Stimulated activated CD4-positive, alpha-beta T cell treated with anti-CD3 and anti-CD28 coated beads, Interleukin-4, amount 100 ng/mL, for 1 hour (primary cell): ENCODE measurements around the gene ADD2.
"Not testable (repeated sequence)": the region's sequence is repeated elsewhere in the genome, so short reads cannot be mapped to it uniquely, and the experiment has no call there.

Experiments
- DNase-seq: peaks from one replicate; pipeline ENCODE4 v3.0.0-alpha.2; 2020

ADD2 gene

DNA sequence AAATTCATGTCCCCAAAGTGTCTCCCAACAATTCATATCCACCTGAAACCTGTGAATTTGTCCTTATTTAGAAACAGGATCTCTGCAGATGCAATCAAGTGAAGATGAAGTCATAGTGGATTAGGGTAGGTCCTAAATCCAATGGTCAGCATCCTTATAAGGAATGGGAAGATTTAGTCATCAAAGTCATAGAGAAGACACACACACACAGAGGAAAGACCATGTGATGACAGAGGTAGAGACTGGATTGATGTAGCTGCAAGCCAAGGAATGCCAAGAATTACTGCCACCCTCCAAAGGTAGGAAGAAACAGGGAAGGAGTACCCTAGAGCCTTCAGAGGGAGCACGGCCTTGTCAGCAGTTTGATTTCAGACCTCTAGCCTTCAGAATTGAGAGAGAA, 17.7 kb downstream of the ADD2 start:
- DNase-seq, result no peak

DNA sequence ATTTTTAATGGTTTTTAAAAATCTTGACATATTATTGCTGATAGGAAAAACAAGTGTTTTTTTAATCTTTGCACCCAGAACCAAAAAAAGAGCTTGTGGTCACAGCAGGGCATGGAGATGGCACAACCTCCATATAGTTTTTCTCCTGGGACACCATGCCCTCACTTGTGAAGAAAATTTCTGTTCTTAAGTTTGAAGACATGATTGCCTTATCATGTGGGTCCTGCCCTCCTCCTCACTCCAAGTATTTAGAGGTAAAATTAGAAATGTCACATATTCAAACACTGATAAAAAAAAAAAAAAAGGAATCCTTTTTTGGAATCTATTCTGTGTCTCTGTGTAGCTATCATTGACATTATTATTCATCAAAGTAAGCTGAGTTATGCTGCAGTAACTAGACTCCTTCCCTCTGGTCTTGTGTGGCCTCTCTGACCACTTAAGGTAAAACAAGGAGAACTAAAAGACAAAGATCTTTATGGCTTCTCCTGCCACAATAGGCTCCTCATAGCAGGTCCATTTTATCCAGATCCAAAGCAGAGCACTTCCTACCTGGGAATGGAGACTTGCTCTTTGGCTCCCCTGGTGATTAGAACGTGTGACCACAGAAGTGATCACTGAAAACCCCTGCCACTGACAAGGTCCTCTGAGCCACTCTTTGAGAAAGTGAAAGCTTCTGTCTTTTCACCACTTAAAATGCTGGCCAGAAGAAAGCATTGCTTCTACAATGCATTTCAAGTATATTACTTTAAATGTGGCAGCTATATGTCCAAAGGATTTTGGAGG, 19.8 kb downstream of the ADD2 start:
- DNase-seq, result no peak

GRCh38 chr2:70747284-70747683, 20.7 kb downstream of the ADD2 start:
- DNase-seq, result no peak

DNA sequence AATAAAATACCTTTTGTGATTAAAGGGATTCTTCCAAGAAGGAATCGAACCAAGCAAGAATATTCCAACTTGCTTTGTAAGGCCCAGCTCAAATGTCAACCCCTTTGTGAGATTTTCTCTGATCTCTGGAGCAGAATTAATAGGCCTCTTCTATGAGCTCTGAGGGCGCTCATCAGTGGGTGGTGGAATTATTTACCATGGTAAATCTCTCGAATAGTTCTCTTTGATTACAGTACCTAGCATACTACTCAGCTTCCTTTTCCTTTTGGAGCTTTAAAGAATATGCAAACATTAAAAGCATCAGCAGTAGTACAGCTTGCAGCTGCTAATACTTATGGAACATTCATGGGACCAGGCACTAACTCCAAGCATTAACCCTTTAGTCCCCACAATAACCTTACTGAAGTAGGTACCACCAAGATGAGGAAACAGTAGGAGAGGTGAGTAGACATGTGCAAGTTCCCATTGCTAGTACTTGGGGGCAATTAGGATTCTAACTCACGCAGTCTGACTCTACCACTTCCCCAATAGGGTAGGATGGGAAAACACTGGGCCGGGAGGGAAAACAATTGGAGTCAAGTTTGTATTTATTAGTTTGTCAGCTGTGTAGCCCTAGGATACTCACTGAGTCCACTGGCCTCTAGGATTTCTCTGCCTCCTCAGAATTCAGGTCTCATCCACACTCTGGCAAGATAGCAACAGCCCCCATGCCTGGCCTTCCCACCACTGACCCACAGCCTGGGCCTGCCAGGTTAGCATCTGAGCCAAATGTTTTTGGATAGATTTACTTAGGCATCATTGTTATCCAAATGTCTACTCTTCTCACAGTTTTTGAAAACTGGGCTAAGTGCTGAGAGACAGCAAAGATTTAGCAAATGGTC, 21.7 kb downstream of the ADD2 start:
- DNase-seq, result no peak

DNA sequence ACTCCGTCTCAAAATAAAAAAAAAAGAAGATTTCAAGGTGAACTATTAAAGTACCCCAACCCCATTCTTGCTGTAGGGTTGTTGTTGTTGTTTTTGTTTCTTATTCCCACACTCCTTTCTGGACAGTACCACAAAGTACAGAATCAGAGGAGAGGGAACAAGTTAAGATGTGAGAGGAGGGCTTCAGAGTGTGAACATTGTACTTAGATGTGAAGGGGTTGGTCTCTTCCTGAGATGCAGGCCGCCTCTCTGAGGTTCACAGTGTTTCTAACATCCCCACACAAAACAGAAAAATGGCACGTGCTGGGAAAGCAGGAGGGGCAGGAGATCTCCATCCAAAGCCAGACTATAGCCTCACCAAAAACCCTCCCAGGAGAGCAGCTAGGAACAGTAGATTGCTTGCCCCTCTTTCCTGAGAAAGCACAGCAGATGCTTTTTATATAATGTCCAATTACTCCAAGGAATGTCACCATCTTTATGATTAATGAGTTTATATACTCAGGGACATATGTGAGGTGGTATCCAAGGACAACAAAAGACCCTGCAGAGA, 22.6 kb downstream of the ADD2 start:
- no peak for DNase-seq

GRCh38 chr2:70744397-70744796, 23.6 kb downstream of the ADD2 start:
- DNase-seq, result no peak

DNA sequence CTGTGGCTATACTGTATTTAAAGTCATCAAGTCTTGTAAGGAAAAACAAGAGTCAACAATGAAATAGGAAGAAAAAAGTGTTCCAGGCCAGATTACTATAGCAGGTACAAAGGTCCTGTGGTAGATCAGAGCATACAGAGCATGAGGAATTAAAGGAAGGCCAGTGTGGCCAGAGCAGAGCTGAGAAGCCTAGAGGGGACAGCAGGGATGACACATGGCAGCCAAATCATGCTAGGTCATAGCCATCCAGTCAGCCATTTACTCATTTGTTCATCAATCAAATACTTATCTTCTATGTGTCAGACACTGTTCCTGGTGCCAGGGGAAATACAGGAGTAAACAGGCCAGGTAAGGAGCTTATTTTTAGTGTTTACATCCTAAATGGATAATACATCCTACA, 24.3 kb downstream of the ADD2 start:
- no peak for DNase-seq

- DNase-seq, result no peak
Measured at GRCh38 chr2:70743068-70743467, 24.9 kb downstream of the ADD2 start.

- DNase-seq, result not testable (repeated sequence)
Measured at GRCh38 chr2:70739492-70739891, 28.5 kb downstream of the ADD2 start.

- no peak for DNase-seq
Measured at GRCh38 chr2:70738159-70738558, 29.8 kb downstream of the ADD2 start.

- DNase-seq, result no peak
Measured at GRCh38 chr2:70735071-70735470, 32.9 kb downstream of the ADD2 start.

DNA sequence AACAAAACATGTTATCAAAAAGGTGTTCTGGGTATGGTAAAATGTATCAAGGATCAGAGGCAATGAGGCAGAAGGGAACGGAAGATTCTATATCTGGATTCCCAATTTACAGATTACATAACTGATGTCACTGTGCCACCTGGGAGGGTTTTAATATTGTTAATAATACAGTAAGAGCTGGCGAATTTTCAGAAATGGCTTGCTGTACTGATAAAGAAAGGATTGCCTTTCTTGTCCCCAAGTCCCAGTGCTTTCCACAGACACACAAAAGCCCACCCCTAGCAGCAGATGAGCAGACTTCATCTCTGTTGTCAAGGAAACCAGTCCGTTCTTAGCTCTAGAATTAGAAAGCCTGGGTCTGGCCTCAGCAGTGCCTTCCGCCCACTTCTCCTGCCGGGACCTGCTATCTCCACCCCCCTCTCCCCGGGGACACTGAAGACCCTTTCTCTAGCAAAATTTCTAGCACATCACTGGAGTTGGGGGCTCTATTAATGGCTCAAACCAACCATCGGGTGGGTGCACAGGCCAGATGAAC, 34.3 kb downstream of the ADD2 start:
- no peak for DNase-seq

DNA sequence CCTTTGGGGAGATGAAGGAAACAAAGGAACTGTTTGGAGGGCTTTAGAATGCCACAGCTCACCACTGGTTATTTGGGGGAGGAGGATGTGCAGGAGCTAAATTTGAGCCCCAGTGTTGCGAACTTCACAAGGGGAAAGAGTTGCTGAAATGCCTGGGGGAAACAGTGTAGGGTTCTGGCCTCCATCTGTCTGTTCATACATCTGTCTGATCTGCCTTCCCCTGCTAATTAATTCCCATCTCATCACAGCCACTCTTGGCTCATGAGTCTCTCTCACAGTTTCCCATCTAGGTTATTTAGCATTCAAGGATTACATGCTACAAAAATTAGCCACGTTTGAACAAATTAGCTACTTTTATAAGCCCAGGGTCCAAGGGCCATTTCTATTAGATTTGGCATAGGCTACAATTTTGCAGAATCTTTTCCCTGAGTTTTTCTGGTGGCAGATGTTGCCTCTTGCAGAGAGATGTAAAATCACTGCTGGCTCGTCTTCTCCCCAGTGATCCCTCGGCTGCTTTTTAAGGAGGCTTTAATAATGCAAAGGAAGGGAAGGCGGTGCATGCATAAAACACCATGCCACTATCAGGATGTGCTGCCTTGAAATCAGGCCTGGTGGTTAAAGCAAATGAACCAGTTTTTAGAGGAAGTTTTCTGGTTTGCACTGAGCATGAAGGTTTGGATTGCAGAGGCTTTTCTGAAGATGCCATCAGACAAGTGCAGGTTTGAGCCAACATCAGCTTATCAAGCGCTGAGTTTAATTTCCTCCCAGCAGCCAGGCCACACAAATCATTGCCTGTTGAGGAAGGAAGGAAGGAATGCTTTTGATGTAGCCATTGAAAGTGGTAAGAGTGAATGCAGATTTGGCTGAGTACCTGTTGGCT, 35.0 kb downstream of the ADD2 start:
- DNase-seq, result no peak

- DNase-seq, result no peak
Measured at GRCh38 chr2:70730730-70731129, 37.3 kb downstream of the ADD2 start.

DNA sequence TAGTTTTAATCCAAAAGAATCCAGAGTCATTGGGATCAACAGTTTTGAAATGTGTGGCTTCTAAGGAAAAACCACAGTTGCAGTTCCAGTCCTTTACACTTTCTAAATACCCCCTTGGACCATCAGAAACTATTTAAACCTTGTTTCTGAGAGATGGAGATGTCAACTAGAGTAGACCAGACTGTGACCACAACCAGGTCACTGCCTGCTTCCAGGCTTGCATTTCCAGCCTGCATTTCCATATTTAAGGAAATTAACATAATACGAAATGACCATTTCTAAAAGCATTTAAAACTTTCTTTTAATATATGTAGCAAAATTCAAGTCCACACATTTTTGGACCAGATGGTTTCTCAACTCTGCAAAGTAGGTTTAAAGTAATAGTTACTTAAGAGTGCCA, 38.4 kb downstream of the ADD2 start:
- DNase-seq, result no peak

DNA sequence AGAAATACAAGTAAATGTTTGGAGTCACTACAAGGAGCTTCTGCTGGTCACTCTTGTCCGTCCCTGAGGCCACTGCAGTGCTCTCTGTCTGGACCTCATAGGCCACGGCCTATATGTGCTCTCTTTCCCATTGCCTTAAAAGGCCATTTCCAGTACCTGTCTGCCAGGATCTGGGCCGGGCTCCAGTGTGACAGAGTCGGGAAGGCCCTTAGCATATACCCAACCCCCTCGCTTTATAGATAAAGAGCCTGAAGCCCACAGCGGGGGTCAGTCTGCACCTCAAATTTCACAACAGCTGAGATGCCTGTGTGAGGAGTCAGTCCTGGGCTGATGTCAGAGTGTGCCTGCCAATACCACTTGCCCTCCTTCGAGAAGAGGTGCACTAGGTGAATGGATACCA, 39.9 kb downstream of the ADD2 start:
- DNase-seq, result no peak

- DNase-seq, result no peak
Measured at GRCh38 chr2:70726947-70727725, 40.9 kb downstream of the ADD2 start.

DNA sequence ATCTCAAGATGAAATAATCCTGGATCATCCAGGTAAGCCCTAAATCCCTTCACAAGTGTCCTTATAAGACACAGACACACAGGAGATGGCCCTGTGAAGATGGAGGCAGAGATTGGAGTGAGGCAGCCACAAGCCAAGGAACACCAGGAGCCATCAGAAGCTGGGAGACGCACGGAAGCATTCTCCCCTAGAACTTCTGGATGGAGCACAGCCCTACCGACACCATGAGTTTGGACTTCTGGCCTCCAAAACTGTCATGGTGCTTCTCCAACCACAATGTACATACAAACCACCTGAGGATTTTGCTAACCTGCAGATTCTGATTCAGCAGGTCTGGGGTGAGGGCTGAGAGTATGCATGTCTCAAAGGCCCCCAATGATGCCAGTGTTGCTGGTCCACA, 42.5 kb downstream of the ADD2 start:
- no peak for DNase-seq

- no peak for DNase-seq
Measured at GRCh38 chr2:70724366-70724765, 43.6 kb downstream of the ADD2 start.

GRCh38 chr2:70723286-70723885, 44.6 kb downstream of the ADD2 start:
- no peak for DNase-seq

DNA sequence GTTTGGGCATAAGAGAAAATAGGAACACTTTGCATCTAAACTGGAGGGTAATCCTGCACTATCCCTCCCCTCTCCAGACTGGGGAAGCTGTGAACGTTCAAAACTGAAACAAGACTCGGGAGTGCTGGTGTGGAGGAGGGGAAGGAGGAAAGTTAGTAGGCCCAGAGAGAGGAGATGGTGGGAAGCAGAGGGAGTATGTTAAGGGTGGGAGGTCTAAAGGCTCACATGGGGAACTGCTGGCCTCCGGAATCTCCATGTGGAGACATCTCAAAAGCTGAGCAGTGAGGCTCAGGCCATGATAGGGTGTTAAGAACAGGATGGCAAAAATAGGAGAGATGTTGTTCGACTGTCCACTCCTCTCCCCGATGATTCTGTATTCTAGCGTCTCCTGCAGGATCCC, 47.9 kb downstream of the ADD2 start:
- no peak for DNase-seq
